ENCODE measurements around the gene LIFR.

The LIFR gene

GRCh38 chr5:38426986-38427950 lies 129.2 kb downstream of the LIFR start:
- no peak for DNase-seq

- no peak for DNase-seq
These were observed 130.0 kb downstream of the LIFR start for GRCh38 chr5:38426490-38426889.

Measured in hematopoietic multipotent progenitor cell treated with erythropoietin and hydrocortisone succinate and interleukin-3 and kit ligand, for 8 days (in vitro differentiated cells).